NCI-H1048 (cell line): ENCODE data around the gene PASK.

Experiments
- DNase-seq: peaks from one replicate; lab custom pipeline; 2025; lab: John Stamatoyannopoulos, UW

PASK gene

GRCh38 chr2:241081643-241082340, 67.5 kb downstream of the PASK start:
- DNase-seq, result no peak

GRCh38 chr2:241081190-241081642, 68.1 kb downstream of the PASK start:
- DNase-seq, result no peak

GRCh38 chr2:241080405-241081189, 68.7 kb downstream of the PASK start:
- DNase-seq, result no peak

GRCh38 chr2:241074901-241075540, 74.3 kb downstream of the PASK start:
- DNase-seq, result no peak

GRCh38 chr2:241074065-241074818, 75.0 kb downstream of the PASK start:
- no peak for DNase-seq

GRCh38 chr2:241073166-241074064, 75.9 kb downstream of the PASK start:
- DNase-seq, result no peak

- DNase-seq, result no peak
Observed at GRCh38 chr2:241072553-241073165, 76.6 kb downstream of the PASK start.

- no peak for DNase-seq
Observed at GRCh38 chr2:241072151-241072550, 77.1 kb downstream of the PASK start.

- DNase-seq, result no peak
Observed at GRCh38 chr2:241071677-241072111, 77.6 kb downstream of the PASK start.

- no peak for DNase-seq
Observed at GRCh38 chr2:241070811-241071676, 78.2 kb downstream of the PASK start.

GRCh38 chr2:241070361-241070760, 78.9 kb downstream of the PASK start:
- no peak for DNase-seq

GRCh38 chr2:241069821-241070281, 79.4 kb downstream of the PASK start:
- no peak for DNase-seq

- no peak for DNase-seq
Observed at GRCh38 chr2:241068942-241069810, 80.1 kb downstream of the PASK start.

GRCh38 chr2:241068136-241068941, 80.9 kb downstream of the PASK start:
- DNase-seq, result no peak

GRCh38 chr2:241067501-241068135, 81.7 kb downstream of the PASK start:
- DNase-seq, result no peak

- DNase-seq, result no peak
Observed at GRCh38 chr2:241066893-241067341, 82.4 kb downstream of the PASK start.
